A549 (cell line): ENCODE data around the gene ADARB2.

Source experiments
- BHLHE40 ChIP-seq: IDR thresholded peaks from 2 replicates; pipeline ENCODE4 v1.6.1; 2012; ENCODE audit warnings: low read depth, low read length, inconsistent platforms
- CEBPB ChIP-seq, 2 experiments: fragments of >200 bp in 1 of 2; sonication (Bioruptor Twin) in 1 of 2; formaldehyde crosslinking in 1 of 2; IDR thresholded peaks; 2 replicates each; pipeline ENCODE4 v1.6.1; 2012 to 2016
- EP300 ChIP-seq, 2 experiments: fragments of >200 bp; sonication (Bioruptor Twin); formaldehyde crosslinking; IDR thresholded peaks; 2 replicates in 1 of 2; 3 replicates in 1 of 2; pipeline ENCODE4 v1.6.1; 2016 to 2017
- ESRRA ChIP-seq: fragments of 150-350 bp; IDR thresholded peaks from 2 replicates; pipeline ENCODE4 v1.6.1; 2014; ENCODE audit warnings: mild to moderate bottlenecking, low read length, borderline replicate concordance
- GATA3 ChIP-seq: IDR thresholded peaks from 2 replicates; pipeline ENCODE4 v1.6.1; 2012; ENCODE audit warnings: borderline replicate concordance
- JUN ChIP-seq, 2 experiments: fragments of >200 bp; sonication (Bioruptor Twin); formaldehyde crosslinking; IDR thresholded peaks; 2 replicates in 1 of 2; 3 replicates in 1 of 2; pipeline ENCODE4 v1.6.1; 2016 to 2017
- MAFK ChIP-seq: fragments of 450-650 bp; IDR thresholded peaks from 2 replicates; pipeline ENCODE4 v1.6.1; 2014; ENCODE audit not compliant: partially characterized antibody
- POLR2A ChIP-seq: IDR thresholded peaks from 2 replicates; pipeline ENCODE4 v1.6.1; 2012; ENCODE audit warnings: mild to moderate bottlenecking, low read length
- RAD21 ChIP-seq, 2 experiments: fragments of >200 bp in 1 of 2; sonication (Bioruptor Twin) in 1 of 2; formaldehyde crosslinking in 1 of 2; IDR thresholded peaks in 1 of 2; conservative IDR thresholded peaks in 1 of 2; 2 replicates in 1 of 2; 3 replicates in 1 of 2; pipeline ENCODE4 v1.6.1; 2012 to 2018; ENCODE audit warnings: inconsistent platforms in 1 of 2
- SMC3 ChIP-seq: fragments of >200 bp; sonication (Bioruptor Twin); formaldehyde crosslinking; IDR thresholded peaks from 3 replicates; pipeline ENCODE4 v1.6.1; 2018; ENCODE audit warnings: inconsistent platforms
- ZNF302 ChIP-seq: fragments of 250-450 bp; sonication (Bioruptor Pico); IDR thresholded peaks from 2 replicates; pipeline ENCODE4 v1.9.0; 2021; ENCODE audit warnings: inconsistent platforms, mild to moderate bottlenecking, moderate library complexity
- TF ChIP-seq, protein P1 (sequence below): IDR thresholded peaks from 2 replicates; pipeline ENCODE4 v1.6.1; 2012; ENCODE audit warnings: low read depth, borderline replicate concordance
- TF ChIP-seq, protein P2 (sequence below): fragments of >200 bp; sonication (Bioruptor Twin); formaldehyde crosslinking; IDR thresholded peaks from 3 replicates; pipeline ENCODE4 v1.5.1; 2016
- TF ChIP-seq, protein P3 (sequence below): fragments of 250-450 bp; sonication (Bioruptor Pico); IDR thresholded peaks from 2 replicates; pipeline ENCODE4 v1.5.0; 2021; ENCODE audit warnings: mild to moderate bottlenecking, moderate library complexity, borderline replicate concordance

DNA sequence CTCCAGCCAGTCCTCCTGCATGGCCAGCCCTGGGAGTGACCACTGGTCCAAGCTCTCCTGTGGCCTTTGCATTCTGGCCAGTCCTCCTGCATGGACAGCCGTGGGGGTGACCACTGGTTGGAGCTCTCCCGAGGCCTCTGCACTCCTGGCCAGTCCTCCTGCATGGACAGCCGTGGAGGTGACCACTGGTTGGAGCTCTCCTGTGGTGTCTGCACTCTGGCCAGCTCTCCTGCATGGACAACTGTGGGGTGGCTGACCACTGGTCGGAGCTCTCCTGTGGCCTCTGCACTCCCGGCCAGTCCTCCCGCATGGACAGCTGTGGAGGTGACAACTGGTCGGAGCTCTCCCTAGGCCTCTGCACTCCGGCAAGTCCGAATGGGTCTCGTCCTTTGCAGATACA lies 28.7 kb upstream of the ADARB2 start:
- TF ChIP-seq EP300 (IDR thresholded peaks at IDR 0.05) (no peak), ZNF302 (CRISPR knock-in tag) (no peak), JUN (IDR thresholded peaks at IDR 0.05) (no peak), SMC3 (no peak), BHLHE40 (no peak), MAFK (no peak), GATA3 (no peak), RAD21 (conservative IDR thresholded peaks at IDR 0.05 in 1 of 2, IDR thresholded peaks at IDR 0.05 in 1 of 2) (no peak), CEBPB (IDR thresholded peaks at IDR 0.05) (no peak), POLR2A (no peak), ESRRA (no peak)
- TF ChIP-seq, protein P1, sequence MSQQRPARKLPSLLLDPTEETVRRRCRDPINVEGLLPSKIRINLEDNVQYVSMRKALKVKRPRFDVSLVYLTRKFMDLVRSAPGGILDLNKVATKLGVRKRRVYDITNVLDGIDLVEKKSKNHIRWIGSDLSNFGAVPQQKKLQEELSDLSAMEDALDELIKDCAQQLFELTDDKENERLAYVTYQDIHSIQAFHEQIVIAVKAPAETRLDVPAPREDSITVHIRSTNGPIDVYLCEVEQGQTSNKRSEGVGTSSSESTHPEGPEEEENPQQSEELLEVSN = no peak
- TF ChIP-seq, protein P2, sequence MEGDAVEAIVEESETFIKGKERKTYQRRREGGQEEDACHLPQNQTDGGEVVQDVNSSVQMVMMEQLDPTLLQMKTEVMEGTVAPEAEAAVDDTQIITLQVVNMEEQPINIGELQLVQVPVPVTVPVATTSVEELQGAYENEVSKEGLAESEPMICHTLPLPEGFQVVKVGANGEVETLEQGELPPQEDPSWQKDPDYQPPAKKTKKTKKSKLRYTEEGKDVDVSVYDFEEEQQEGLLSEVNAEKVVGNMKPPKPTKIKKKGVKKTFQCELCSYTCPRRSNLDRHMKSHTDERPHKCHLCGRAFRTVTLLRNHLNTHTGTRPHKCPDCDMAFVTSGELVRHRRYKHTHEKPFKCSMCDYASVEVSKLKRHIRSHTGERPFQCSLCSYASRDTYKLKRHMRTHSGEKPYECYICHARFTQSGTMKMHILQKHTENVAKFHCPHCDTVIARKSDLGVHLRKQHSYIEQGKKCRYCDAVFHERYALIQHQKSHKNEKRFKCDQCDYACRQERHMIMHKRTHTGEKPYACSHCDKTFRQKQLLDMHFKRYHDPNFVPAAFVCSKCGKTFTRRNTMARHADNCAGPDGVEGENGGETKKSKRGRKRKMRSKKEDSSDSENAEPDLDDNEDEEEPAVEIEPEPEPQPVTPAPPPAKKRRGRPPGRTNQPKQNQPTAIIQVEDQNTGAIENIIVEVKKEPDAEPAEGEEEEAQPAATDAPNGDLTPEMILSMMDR = no peak
- TF ChIP-seq, protein P3, sequence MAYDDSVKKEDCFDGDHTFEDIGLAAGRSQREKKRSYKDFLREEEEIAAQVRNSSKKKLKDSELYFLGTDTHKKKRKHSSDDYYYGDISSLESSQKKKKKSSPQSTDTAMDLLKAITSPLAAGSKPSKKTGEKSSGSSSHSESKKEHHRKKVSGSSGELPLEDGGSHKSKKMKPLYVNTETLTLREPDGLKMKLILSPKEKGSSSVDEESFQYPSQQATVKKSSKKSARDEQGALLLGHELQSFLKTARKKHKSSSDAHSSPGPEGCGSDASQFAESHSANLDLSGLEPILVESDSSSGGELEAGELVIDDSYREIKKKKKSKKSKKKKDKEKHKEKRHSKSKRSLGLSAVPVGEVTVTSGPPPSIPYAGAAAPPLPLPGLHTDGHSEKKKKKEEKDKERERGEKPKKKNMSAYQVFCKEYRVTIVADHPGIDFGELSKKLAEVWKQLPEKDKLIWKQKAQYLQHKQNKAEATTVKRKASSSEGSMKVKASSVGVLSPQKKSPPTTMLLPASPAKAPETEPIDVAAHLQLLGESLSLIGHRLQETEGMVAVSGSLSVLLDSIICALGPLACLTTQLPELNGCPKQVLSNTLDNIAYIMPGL (CRISPR knock-in tag) = no peak
